DMS53 (cell line): ENCODE data around the gene MESD.

ENCODE experiments used
- DNase-seq: peaks from one replicate; lab custom pipeline; 2025; lab: John Stamatoyannopoulos, UW

MESD gene

DNA sequence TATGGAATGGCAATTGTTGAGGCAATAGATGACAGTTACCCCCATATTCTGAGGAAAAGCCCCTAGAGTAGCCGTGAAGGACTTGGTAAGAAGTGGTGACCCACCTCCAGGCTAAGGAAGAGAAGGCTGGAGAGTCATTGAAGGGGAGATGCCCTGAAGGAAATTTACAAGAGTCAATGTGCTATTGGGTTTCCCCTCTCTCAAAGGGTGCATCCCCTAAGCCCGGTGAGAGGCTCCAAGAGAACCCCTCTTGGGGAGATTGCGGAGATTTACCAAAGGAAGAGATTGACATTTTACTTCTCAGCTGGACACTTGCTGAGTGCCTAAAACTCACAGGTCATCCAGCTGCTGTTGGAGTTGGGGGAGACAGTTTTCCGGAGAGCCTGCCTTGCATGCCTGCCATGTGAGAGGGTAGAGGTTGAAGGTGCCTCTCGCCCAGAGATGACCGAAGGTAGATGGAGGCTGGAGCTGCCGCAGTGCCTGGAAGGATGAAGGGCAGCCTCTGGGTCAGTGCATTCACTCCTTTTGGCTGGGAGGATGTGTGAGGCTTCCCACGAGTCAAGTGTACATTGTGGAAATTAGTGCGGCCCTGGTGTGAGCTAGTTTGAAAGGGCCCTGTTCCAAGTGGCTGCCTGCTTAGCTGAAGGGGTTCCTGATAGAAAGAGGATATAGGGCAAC lies 30.7 kb downstream of the MESD start:
- no peak for DNase-seq

DNA sequence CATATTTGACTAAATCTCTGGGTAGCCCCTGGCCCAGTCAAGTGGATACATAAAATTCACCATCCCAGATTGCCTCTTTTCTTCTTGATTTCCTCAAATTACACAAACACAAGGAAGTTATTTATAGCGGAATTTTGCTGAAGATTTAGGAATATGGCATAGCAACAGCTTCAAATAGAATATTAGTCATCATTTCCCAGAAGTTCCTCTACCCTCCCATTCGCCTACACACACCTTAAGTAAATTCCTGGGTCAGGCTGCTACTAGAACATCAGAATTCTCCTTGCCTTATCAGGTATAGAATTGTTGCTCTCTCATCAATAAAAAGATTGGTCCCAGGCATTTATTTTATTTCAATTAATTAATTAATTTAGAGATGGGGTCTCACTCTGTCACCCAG lies 31.6 kb downstream of the MESD start:
- DNase-seq = no peak

DNA sequence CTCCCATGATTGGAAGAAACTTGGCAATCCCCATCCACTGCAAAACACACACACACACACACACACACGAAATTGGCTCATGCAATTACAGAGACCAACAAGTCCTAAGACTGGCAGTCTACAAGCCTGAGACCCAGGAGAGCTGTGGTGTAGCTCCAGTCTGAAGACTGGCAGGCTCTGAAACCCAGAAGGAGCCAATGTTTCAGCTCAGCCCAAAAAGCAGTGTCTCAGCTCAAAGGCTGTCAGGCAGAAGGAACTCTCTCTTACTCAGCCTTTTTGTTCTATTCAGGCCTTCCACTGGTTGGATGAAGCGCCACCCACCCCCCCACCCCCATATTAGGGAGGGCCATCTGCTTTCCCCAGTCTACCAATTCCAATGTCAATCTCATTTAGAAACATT lies 32.1 kb downstream of the MESD start:
- no peak for DNase-seq

DNA sequence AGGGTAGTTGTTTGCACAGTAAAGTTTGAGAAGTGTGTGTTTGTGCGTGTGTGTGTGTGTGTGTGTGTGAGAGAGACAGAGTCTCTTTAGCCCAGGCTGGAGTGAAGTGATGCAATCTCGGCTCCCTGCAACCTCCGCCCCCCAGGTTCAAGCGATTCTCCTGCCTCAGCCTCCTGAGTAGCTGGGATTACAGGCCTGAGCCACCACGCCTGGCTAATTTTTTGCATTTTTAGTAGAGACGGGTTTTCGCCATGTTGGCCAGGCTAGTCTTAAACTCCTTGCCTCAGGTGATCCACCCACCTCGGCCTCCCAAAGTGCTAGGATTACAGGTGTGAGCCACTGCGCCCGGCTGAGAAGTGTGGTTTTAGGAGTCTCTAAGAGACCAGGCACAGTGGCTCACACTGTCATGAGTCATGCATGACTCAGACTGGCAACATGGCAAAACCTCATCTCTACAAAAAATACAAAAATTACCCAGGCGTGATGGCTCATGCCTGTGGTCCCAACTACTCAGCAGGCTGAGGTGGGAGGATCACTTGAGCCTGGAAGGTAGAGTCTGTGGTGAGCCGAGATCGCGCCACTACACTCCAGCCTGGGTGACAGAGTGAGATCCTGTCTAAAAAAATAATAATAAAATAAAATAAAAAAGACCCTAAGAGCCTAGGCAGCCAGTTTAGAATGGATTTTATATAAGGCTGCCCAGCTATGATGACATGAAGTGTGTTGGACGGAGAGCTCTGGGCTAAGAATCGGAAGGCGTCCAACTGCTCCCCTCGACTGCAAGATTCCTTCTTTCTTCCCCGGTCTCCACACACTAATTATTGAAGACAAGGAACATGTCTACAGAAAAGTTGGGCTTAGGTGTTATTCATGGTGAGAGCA lies 33.8 kb downstream of the MESD start:
- DNase-seq = peak; percentile 82

DNA sequence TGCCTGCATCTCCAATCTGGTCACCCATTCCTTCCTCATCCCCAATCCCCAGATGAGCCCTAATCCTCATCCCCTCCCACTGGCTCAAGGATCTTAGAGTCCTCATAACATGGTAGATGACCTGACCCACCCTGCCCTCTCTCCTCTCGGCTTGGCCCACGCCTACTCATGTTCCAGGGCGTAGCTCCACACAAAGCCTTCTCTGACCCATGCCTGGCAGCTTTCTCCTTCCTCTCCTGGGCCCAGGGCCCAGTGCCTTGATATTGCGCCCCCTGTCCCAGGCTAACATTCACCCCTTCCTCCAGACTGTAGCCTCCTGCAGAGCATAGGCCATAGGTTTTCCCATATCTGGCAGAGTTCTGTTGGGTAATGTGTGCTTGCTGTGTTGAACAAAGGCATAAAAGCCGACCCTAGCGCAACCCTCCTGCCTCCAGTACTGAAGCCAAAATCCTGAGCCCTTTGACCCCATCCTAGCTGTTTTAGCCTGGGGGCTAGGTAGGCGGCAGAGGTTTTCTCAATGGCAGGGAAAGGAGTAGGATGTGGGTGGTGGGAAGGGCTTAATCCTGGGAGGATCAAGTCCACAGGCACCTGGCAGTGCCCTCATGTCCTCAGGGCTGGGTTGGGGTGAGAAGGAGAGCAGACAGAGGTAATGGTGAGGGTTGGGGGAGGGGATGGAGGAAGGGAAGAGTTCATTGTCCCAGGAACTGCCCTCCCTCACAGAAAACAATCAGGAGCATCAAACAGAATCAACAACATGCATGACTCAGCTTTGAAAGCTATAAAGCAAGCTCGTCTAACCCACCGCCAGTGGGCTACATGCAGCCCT lies 35.5 kb downstream of the MESD start:
- peak; percentile 72 for DNase-seq

DNA sequence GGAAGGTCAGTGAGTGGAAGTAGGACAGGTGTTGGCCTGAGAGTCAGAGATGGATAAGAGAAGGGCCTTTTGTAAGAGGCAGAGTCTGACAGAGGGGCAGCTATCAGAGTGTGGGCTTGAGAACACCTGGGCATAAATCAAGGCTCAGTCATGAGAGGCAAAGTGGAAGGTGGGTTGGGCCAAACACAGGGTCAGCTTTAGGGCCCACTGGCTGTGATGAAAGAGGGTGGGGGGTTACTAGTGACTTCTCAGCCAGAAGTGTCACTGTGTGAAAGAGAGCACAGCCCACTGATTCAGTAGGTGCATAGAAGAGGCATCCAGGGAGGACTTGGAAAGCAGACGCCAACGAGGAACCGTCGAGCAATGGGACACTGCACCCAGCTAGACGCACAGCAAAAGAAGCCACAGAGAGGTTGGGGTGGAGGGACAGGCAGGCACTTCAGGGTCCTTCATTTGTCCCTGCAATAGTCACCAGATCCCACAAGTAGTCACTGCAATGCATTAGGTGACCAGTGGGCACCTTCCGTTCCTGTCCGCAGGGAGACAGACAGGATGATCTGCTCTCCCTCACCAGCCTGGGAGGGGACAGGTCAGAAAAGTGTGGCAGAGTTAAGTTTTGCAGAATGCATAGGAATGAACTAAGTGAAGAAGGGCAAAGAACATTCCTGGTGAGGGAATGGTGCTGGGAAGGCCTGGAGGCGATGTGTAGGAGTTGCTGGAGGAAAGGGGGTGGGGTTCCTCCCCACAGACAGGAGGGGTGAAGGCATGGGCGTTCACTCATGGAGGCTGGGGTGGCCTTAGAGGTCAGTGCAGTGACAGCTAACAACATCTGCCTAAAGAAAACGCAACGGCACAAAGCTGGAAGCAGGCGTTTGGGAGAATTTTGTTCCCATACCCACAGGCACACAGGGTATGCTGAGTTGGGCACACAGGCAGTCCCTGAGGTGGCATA lies 36.3 kb downstream of the MESD start:
- no peak for DNase-seq

DNA sequence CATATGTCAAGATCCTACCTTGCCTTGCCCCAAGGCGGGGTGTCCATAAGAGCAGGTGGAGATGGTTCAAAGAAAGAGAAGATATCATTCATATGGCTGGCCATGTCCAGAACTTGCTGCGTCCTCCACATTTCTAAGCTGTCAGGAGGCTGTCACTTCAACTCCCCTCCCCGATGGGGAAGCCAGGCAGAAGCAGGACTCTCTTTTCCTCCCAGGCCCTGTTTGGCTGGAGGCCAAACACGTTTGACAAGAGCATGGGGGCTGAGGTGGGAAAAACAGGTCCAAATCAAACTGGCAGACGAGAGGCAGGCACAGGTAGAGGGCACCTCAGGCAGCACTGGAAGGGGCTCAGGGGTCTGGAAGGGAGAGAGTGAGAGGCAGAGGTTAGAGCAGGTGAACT lies 37.7 kb downstream of the MESD start:
- no peak for DNase-seq

DNA sequence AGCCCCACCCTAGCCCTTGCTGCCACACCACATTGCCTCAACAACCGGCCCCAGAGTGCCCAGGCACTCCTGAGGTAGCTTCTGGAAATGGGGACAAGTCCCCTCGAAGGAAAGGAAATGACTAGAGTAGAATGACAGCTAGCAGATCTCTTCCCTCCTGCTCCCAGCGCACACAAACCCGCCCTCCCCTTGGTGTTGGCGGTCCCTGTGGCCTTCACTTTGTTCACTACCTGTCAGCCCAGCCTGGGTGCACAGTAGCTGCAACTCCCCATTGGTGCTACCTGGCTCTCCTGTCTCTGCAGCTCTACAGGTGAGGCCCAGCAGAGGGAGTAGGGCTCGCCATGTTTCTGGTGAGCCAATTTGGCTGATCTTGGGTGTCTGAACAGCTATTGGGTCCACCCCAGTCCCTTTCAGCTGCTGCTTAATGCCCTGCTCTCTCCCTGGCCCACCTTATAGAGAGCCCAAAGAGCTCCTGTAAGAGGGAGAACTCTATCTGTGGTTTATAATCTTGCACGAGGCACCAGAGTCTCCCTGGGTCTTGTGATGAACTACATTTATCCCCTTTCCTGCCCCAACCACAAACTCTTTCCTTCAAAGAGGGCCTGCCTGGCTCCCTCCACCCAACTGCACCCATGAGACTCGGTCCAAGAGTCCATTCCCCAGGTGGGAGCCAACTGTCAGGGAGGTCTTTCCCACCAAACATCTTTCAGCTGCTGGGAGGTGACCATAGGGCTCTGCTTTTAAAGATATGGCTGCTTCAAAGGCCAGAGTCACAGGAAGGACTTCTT lies 39.1 kb downstream of the MESD start:
- DNase-seq = no peak

DNA sequence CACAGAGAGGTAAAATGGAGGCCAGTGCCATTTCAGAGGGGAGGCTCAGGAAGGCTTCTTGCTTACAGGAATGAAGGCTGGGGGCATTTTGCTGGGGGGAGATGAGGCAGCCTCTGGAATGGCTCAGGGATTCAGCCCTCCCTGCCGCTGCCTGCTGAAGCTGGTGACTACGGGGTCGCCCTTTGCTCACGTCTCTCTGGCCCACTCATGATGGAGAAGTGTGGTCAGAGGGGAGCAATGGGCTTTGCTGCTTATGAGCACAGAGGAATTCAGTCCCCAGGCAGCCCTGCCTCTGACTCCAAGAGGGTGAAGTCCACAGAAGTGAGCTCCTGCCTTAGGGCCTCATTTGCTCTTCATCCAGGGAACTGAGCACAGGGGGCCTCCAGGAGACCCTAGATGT lies 39.9 kb downstream of the MESD start:
- no peak for DNase-seq

DNA sequence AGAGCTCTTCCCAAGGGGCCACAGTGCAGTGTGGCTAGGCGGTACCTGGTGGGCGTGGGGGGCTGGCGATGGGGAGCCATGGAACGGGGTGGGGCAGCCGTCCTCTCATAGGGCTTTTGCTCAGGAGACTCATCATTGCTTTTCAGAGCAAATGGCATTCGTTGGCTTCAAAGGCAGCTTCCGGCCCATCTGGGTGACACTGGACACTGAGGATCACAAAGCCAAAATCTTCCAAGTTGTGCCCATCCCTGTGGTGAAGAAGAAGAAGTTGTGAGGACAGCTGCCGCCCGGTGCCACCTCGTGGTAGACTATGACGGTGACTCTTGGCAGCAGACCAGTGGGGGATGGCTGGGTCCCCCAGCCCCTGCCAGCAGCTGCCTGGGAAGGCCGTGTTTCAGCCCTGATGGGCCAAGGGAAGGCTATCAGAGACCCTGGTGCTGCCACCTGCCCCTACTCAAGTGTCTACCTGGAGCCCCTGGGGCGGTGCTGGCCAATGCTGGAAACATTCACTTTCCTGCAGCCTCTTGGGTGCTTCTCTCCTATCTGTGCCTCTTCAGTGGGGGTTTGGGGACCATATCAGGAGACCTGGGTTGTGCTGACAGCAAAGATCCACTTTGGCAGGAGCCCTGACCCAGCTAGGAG lies 40.8 kb downstream of the MESD start:
- no peak for DNase-seq

DNA sequence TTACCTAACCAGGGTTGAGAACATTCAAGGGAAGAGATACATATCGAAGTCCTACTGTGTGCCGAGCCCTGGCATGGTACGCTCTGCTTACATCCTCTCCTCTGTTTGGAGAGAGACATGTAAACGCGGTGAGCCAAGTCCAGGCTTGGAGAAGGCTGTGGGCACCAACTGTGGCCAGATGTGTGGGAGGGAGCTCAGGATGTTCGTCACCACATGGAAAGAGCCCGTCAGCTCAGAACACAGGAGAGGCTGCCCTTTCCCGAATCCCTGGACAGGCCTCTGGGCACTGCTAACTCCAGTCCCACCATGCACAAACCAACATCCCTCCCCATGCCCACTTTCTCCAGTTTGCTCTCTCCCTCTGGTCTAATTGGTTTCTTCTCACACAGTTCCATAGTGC lies 43.0 kb downstream of the MESD start:
- DNase-seq = no peak

DNA sequence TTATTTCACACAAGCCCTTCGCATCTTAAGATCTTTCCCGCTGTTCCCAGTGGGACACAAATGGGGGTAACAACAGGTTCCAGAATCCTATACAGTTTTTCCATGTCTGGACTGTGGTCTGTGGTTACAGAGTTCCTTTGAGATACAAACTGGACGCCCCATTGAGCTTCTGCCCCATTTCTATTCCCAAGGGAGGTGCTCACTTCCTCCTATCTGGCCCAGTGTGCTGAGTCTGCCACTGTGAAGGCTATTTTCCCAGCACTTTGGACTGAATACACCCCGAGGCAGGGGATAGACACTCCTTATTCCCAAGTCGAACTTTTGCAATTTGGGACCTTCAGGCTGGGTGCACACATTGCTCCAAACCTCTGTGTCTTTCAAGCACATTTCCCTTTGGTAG lies 44.0 kb downstream of the MESD start:
- DNase-seq = no peak

DNA sequence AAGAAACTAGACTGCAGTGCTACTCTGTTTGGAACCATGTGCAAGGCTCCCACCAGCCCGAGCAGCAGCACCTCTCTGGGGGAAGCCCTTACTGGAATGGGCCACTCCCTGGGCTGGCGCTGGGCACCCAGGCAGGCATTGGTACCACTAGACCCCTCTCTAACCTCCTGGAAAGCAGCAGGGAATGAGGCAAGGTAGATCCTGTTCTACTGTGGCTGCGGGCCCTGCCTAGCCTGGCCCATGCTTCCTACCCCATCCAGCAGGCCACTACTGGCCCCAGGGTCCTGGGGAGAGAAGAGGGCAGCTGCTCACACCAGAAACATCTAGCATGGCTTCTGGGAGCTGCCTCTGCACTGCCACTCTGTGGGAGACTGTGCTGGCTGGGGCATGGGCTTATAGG lies 44.8 kb downstream of the MESD start:
- DNase-seq = no peak

DNA sequence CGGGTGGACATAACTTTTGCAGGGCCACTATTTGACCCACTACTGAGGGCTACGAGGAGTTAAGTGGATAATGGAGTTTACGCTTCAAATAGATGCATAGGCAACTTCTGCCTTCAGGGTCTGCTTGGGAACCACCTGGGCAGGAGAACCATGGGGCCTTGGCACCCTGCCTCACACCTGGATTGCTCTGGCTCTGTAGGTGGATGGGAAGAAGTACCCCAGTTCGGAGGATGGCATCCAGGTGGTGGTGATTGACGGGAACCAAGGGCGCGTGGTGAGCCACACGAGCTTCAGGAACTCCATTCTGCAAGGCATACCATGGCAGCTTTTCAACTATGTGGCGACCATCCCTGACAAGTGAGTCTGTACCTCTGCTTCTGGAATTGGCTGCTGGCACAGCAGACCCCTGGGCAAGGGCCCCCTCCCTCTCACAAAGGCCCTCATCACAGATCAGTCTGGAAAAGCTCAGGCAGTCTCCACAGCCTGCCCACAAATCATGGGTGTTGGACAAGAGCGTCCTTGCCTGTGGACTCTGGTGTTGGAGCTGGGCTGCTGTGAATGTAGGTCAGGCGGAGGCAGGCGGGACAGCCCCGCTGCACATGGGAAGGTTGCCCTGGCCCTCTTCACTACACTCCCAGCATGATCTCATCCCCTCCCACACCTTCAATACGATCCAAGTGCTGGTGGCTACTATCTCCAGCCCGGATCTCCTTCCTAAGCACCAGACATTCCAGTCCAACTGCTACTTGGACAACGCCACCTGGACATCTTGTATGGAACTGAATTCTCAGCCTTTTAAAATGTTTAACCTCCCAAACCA lies 46.7 kb downstream of the MESD start:
- DNase-seq = no peak

DNA sequence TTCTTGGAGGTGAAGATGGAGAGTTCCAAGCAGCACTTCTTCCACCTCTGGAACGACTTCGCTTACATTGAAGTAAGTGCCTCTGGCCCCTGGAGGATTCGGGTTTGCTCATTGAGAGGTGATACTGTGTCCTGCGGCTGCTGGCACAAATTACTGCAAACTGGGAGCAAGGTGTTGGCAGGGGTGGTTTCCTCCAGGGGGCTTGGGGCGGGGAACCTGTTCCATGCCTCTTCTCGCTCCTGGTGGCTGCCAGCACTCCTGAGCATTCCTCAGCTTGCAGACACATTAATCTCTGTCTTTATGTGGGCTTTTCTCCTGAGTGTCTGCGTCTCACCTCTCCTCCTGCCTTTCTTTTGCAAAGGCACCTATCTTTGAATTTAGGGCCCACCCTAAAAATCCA lies 47.4 kb downstream of the MESD start:
- no peak for DNase-seq

DNA sequence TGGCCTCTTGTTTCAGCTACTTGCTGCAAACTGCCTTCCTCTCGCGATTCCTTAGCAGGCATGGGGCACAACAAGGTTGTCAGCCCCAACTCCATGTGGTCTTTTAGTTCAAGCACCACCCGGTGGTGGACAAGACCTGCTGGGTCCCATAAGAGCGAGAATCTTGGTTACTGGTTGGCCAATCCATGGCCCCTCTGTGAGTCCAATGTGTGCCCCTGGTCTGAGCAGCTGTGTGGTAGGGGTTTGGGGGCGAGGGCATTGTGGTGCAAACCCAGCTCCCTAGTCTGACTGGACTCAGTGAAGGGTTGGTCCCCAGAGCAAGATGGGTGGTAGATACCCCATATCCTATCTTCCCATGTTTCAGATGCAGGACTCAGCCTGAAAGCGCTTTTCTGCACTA lies 48.8 kb downstream of the MESD start:
- no peak for DNase-seq

DNA sequence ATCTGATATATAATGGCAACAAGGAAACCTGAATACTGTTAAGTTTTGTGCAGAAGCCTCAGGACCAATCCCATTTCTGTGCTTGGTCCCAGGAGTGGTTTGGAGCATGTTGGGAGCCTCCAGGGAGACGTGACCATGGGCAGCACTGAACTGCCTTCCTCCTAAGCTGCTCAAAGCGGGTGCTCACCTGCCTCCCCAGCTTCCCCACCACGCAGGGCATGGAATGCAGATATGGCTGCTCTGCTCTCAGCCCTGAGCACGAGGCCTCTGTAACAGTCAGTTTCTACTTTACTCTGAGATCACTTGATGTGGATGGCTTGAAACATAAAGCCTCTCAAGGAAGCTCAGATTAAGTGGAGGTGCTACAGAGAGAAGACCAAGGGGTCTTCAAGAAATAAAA lies 49.3 kb downstream of the MESD start:
- DNase-seq = no peak

DNA sequence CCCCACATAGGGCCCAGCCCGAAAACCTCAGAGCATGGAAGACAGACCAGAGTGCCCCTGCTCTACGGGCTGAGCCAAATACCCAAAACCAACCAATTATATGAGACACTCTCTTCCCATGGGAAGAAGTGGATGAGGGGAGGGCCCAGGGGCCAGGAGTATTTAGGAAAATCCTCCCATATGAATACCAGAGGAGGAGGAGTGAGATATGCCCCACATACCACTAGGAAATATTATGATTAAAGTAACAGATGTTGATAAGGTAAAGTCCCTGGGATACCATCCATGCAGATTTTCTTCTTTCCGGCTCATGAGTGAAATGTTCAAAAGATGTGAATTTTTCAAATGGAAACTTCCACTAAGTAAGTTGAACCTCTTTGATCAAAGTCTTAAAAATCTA lies 50.4 kb downstream of the MESD start:
- DNase-seq = no peak

DNA sequence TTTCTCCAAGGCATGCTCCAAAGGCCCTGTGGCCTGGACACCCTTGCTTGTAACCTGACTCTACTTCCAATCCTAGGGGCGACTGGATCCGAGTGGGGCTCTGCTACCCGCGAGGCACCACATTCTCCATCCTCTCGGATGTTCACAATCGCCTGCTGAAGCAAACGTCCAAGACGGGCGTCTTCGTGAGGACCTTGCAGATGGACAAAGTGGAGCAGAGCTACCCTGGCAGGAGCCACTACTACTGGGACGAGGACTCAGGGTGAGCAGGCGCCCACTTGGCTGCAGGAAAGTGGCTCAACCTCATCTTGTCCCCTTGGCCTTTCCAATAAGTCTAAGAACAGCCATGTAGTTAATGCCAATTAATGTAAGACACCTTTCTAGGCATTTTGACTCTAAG lies 51.9 kb downstream of the MESD start:
- DNase-seq = no peak
